ENCODE results near the gene TTYH3.

The TTYH3 gene

DNA sequence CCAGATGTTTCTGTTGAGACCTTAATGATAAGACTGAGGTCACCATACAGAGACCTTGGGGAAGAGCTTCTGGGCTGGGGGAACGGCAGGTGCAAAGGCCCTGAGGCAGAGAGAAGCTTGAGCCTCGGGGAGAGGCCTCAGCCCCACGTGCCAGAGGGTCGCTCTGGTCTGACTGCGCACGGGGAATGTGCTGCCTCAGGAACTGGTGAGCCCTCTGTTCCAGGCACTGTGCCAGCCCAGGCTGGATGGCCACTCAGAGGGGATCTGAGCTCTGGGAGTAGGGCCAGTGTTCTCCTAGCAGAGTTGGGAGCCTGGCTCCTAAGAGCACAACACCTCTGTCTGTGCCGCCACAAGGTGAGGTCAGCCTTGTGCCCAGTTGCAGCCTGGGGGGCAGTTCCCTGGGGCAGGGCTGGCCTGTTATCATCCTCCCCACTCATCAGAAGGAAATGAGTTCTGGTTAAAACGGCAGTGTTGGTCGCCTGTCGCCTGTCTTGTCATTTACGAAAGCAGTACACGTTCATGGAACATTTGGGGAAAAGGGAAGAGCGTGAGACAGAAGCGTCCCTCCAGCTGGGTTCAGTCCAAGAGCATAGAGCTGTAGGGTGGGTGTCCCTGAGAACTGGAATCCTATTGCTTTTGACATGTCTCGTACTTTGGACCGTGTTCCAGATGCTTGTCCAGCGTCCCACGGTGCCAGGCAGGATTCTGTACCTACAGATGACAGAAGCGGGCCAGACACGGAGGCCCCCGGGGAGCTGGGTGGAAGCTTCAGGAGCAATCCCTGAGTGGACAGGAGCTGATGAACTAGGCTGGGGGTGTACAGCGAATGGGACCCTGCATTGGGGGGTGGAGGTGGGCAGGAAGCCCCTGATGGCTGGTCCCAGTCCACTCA lies 4.3 kb downstream of the TTYH3 start:
- no peak for DNase-seq (ENCODE audit: low read depth)

DNA sequence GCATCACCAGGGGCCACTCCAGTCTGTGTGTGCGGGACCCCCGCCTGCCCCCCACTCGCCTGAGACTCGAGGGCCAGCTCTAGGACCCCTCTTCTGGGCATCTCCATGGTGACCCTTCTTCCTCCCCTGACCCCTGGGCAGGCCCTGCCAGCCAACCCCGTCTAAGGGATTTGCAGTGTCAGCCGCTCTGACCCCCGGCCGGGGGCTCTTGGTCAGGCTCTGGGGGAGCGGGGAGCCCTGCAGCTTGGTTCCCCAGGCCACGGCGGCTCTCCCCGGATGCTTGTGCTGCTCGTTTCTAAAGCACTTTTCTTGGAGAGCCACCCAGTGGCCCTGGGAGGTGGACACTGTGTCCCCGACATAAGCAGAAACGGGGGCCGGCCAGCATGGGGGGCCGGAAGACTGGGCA lies 5.3 kb downstream of the TTYH3 start:
- no peak for DNase-seq (ENCODE audit: low read depth)

DNA sequence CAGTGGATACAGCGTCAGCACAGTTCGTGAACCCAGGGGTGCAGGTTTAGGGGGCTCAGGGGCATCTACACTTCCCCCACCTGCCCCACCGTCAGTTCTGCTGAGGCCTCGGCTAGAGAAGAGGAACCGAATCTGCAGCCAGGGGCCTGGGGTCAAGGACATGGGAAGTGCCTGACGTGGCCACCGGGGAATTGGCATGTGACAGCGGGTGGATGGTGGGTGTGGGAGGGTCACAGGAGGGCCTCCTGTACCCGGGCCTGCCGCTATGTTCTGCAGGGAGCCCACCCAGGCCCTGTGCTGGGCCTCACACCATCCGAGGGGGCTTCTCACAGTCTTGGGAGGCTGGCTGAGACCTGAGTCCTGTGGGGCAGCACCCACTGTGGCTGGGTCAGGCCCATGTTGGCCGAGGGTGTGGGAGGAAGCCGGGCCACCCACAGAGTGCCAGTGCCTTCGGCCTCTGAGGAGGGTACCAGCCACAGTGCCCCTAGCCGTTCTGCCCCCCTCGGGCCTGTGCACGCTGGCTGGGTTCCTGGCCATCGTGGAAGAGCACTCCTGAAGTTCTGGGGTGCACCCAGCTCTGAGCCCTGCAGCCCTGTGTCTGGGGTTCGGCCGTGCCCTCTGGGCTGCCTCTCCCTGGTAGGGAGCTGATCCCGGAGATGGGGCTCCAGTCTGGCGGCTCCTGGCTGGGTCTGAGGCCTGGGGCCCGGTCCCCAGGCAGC lies 5.9 kb downstream of the TTYH3 start:
- no peak for DNase-seq (ENCODE audit: low read depth)

DNA sequence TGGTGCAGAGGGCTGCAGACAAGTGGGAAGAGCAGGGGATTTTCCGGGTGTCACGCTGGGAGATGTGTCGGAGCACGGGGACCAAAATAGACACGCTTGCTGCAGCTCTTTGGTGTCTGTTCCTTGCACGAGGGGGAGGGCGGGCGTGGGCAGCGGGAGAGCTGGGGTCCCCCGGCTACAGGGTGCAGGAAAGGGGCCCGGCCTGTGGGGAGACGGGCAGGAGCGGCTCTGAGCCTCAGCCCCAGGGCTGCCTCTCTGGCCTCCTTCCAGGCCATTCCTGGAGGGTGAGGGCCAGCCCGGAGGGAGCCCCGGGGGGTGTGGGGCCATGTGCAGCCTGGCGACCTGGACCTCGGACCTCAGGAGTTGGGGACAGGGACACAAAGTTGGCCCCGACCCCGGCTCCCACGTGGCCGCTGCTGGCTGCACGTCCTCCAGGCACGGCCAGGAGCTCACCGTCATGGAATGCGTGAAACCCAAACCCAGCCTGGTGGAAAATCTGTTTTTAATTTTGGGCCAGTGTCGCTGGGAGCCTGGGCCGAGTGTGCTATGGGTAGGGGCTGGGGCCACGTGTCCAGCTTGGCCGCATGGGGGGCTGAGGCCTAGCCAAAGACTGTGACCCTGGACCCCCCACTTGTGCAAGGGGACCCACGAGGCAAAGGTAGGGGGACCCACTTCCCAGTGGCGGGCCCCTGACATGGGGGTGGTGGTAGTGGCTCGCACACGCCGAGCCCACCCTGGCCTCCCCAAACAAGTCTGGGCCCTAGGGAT lies 6.6 kb downstream of the TTYH3 start:
- no peak for DNase-seq (ENCODE audit: low read depth)

DNA sequence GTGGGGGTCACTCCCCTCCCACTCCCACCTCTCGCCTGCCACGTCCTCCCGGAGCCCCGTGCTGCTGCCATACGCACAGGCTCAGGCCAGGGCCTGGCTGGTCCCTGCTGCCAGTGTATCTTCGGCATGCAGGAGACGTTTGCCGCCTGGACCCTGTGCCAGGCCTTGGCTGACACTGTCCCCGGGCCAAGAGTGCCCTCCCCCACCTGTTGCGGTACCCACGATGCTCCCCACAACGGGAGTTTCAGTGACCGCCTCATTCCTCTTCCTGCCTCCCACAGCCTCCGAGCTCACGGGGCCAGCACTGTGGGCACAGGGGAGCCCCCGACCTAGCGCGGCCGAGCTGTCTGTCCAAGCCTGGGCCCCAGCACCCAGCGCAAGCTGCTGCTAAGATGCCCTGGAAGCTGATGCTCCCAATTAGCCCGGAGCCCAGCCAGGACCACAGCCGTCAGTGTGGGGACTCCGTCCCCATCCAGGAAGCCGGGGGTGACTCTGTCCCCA lies 7.4 kb downstream of the TTYH3 start:
- DNase-seq (ENCODE audit: low read depth): no peak

DNA sequence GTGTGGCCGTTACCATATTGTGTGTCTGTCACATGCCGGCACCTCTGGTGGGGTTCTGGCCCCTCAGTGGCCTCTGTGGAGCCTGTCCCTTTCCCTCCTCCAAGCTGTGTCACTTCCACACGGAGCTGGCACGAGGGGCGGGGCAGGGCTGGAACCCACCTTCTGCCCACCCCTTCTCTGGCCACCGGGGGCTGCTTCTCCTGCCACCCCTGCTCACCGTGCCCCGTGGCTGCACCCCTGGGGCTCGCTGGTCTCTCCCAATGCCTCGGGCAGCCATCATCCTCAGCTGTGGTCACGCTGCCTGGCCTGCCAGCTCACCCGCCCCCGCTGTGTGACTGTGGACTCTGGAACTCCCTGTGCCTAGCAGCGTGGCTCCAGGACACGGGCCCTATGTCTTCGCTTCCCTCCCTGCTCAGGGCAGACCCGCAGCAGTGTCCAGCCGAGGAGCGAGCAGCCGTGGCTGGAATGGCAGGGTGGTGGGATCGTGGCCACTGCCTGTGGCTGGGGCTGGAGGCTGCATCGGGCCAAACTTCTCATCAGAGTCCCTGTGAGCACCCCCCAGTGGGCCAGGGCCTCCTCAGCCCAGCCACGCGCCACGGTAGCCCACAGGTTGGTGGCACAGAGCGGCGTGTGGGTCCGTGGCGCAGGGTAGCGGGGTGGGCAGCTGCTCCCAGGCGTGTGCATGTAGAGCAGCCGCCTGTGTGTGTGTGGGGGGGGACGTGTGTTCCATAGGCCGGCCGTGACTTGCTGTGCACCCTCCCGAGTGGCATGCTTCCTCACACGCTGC lies 8.1 kb downstream of the TTYH3 start:
- no peak for DNase-seq (ENCODE audit: low read depth)

DNA sequence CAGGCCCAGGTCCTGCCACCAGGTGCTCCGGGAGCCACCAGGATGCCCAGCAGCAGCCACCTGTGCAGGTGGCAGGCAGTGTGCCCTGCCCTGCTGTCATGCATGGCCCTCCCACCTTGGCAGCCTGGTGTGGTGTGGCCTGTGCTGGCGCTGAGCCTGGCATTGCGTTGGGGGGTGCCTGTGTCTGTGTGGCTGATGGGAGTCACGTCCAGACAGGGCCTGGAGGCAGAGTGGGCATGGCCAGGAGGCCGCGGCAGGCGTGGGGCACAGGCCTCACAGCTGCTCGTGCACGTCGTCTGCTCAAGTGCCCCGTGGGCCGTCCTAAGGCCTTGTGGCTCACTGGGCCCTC lies 8.7 kb downstream of the TTYH3 start:
- no peak for DNase-seq (ENCODE audit: low read depth)

DNA sequence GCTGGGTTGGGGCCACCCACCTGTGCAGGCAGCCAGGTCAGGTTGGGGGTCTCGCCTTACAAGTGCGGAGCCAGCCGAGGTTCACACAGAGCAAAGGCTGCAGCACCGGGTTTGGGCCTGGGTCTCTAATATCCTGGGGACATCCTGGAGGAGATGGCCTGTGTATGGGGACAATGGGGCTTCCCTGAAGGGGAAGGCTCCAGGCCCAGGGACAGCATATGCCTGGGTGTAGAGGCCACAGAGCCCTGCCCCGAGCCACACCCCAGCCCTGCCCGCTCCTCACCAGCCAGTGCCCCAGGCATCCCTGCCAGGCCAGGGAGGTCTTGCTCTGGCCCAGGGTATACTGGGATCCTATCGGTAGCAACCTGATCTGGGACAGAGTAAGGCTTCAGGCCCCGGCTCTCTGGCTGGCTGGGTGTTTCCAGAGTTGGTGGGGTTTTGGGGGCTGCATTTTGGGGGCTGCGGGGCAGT lies 9.1 kb downstream of the TTYH3 start:
- DNase-seq (ENCODE audit: low read depth): no peak

DNA sequence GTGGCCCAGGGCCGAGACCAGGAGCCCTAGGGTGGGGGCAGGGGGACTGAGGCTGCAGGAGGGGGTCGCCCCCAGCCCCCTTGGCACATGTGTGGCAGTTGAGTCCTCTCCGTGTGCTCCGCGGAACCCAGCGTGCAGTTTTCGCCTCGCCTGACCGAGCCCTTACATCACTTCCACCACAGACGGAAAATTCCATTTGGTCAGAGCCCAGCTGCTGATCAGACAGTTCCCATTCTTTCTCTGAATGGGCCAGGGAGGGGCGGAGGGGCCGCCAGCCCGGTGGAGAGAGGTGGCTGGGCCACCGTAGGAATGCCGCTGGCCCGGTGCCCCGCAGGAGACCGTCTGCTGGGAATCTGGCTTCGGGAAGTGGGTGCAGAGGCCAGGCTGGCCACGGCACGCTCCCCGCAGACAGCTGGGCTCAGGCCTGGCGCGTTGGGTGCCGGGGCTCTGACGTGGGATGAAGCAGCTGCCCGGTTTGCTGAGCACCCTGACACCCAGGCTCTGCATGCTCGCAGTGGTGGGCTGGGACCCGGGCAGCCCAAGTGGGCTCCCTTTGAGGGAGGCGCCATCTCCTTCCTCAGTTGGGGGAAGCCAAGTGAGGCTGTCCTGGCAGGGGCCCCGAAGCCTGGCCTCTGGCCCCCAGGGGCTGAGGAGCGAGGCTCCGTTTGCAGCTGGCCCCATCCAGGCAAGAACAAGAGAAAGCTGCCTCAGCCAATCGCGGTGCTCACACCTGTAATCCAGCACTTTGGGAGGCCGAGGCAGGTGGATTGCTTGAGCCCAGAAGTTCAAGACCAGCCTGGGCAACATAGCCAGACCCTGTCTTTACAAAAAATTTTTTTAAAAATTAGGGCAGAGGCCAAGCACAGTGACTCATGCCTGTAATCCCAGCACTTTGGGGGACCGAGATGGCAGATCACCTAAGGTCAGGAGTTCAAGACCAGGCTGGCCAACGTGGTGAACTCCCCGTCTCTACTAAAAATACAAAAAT lies 9.9 kb downstream of the TTYH3 start:
- DNase-seq (ENCODE audit: low read depth): no peak

DNA sequence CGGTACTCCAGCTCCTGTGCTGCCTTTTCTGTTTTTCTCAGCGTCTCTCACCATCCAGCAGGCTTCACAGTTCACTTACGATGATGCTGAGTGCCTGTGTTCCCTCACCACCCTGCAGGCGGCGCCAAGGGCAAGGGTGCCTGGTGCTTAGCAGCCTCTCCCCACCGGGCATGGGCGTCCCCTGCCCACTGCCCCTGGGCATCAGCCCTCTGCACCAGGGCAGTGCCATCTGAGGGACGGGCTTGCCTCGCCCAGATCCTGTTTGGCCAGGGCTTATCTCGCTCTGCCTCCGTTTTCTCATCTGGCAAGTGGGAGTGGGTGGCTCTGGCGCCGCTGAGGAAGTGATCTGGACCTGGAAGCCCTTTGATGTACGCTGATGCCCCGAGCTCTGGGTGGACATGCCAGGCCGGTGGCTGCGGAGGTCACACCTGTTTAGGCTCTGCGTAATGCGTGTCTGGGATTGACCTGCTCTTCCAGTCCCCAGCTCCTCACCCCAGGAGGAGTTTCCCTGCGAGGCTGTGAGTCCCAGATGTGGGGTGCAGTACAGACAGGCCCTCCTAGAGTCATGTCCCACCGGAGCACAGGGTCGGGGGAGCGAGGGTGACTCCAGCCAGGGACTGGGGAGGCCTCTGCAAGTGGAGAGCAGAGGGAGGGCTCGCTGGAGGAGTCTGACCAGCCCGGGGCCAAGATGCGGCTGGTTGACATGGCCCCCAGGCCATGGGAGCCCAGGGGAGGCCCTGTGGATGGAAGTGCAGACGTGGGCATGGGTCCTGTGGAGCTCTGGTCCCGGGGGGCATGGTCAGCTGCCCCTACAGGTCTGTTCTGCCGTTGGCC lies 11.8 kb downstream of the TTYH3 start:
- no peak for DNase-seq (ENCODE audit: low read depth)

DNA sequence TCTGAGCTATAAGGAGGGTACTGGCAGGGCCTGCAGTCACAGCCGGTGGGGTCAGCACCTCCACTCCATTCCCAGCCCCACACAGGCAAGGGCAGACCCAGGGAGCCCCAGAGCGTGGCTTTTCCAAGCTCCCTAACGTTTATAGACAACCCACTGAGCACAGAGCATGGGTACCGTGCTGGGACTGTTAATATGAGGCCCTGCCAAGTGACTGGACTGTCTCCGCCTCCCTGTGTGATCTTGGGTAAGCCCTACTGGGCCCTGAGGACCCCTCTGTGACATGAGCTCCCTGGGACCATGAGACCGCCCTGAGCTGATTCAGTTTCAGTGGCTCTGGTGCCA lies 12.4 kb downstream of the TTYH3 start:
- DNase-seq (ENCODE audit: low read depth): no peak

DNA sequence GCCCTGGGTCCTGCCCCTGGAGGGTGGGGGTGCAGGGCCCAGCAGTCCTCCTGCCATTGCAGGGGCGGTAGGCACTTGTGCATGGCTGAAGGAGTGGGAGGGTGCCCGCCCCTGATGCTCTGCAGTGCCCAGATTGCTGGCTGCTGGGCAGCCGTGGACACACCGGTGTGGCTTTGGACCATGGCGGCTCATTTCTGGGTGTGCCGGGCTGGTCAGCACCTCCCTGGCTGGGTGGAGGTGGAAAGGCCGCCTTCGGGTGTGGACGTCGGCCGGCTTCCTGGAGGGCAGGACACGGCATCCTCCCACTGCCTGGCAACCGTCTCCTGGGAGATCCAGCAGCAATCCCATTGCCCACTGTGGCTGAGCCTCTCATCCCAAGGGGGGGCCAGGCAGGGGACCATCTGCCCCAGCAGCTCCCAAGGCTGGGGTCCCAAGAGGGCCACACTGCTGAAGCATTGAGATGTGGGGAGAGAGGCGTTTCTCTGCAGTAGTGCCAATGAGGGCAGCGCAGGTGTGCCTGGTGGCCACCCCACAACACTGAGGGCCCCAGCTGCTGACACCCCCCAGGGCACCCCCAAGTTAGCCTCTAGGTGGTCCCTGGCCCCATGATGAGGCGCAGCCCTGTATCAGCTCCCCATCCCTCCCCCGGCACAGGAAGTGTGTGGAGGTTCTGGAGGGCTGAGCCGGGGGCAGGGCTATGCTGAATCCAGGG lies 12.9 kb downstream of the TTYH3 start:
- DNase-seq (ENCODE audit: low read depth): no peak

DNA sequence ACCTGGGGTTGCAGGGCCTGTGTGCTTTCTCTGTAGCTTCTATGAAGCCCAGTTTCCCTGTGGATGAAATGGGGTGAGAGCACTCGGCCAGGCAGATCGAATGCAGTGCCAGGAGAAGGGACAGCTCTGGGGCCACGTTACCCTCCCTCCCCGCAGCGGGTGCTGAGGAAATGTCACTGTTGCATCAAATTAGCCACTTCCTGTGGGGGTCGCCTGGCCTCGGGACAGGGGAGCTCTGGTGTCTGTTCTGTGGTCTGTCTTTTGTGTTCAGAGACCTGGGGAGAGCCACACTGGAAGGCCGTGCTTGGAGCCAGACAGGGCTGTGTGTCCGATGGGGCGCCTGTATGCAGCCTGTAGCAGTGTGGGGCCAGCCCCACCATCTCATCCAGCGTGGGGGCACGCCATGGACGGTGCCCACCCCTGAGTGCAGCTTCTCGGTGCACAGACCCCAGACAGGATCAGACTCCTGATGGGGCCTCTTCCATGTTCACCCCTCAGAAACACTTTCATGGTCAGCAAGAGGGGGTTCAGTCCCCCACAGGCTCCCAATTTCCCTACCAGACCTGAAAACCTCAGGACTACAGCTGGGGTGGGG lies 13.6 kb downstream of the TTYH3 start:
- no peak for DNase-seq (ENCODE audit: low read depth)

DNA sequence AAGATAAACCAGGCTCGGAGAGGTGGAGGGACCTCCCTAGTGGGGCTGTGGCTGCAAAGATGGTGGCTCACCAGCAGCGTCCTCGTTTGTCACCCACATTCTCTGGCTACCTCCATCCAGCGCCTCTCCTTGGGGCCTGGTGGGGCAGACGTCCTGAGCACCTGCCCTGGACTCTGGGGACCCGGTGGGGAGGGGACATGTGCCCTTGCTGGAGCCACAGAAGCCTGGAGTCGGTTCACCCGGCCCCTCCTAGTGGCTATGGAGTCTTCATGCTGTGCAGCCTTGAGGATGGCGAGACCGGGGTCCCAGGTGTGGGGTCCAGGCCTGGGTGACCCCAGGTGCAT lies 14.5 kb downstream of the TTYH3 start:
- DNase-seq (ENCODE audit: low read depth): no peak

DNA sequence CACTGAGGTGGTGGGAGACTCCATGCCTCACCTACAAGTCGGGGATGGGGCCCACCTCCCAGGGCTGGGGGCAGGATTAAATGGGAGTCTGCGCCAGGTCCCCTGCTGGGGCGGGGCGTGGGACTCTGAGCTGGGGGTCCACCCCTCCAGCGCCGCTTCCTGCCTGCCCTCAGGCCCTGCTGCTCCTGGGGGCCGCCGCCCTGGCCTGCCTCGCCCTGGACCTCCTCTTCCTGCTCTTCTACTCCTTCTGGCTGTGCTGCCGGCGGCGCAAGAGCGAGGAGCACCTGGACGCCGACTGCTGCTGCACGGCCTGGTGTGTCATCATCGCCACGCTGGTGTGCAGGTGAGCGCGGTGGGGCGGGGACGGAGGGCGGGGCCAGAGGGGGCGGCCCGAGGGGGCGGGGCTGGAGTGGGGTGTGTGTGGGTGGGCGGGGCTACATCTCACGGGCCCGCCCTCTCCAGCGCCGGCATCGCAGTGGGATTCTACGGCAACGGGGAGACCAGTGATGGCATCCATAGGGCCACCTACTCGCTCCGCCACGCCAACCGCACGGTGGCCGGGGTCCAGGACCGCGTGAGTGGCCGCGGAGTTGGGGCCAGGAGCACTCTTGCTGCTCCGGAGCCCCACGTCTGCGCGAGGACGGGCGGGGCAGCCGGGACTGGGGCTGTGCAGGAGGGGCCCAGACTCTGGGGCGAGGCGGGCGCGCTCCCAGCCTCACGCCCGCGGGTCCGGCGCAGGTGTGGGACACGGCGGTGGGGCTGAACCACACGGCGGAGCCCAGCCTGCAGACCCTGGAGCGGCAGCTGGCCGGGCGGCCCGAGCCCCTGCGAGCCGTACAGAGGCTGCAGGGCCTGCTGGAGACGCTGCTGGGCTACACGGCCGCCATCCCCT lies 15.1 kb downstream of the TTYH3 start:
- no peak for DNase-seq (ENCODE audit: low read depth)

DNA sequence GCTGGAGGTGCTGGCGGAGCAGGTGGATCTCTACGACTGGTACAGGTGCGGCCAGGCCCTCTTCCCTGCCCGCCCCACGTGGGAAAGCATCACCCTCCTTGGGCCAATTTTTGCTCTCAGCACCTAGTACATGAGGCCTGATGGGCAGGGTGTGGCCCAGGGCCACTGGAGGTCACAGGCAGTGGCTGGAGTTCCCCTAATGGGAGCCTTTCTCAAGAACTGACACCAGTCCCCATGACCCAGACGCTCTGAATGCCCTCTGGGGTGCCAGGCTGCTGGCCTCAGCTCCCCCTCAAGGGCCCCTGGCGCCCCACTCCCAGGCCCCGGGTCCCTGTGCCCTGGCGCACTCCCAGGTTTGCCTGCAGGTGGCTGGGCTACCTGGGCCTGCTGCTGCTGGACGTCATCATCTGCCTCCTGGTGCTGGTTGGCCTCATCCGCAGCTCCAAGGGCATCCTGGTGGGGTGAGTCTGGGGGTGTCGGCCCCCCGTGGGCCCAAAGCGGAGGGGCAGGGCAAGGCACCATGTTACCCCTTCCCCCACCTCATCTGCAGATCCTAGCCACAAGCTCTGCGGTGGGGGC lies 15.9 kb downstream of the TTYH3 start:
- DNase-seq (ENCODE audit: low read depth): no peak

DNA sequence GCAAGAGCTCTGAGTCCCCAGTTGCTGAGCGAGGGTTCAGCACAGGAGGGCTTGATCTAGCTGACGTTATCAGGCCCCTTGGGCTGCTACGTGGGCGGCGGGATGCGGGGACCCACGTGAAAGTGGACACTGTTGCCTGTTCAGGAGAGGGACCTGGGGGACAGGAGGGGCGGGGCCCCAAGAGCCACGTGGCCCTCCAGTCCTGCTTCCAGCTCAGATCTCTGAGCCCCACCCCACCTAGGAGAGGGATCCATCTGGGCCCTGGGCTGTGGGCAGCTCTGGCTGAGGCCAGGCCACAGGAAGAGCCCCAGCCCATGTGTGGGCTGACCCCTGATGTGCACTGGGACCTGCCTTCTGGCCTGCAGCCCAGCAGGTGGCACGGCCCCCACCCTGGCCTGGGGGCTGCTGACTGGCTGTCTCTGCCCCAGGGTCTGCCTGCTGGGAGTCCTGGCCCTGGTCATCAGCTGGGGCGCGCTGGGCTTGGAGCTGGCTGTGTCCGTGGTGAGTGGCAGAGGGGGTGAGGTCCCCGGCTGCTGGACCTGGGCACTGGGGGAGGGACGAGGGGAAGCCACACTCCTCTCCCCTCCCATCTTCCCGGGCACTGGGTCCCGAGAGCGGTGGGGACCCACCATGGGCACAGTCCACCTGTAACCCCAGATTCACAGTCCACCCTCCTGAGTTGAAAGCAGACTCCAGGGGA lies 17.5 kb downstream of the TTYH3 start:
- DNase-seq (ENCODE audit: low read depth): no peak

Measured in stimulated activated CD8-positive, alpha-beta memory T cell treated with anti-CD3 and anti-CD28 coated beads, Interleukin-12 subunit alpha, Interleukin-12 subunit beta, amount 100 ng/mL, for 4 hours (primary cell).